ENCODE results near the gene ASPRV1.

Gene ASPRV1

GRCh38 chr2:69965756-69966445 lies 4.5 kb upstream of the ASPRV1 start:
- DNase-seq = no peak
- H3K9me3 ChIP-seq (ENCODE audit: severe bottlenecking) = no peaks in the 10 kb centered on the region
- no peak overlapping the region for H3K4me3 ChIP-seq (ENCODE audit: low read depth, low read length)
- H3K27ac ChIP-seq = no peak overlapping the region
- H3K36me3 ChIP-seq = no peaks in the 10 kb centered on the region
- TF ChIP-seq CTCF (IDR thresholded peaks at IDR 0.05; ENCODE audit: low read depth, low read length) = no peak
- no peaks in the 10 kb centered on the region for H3K27me3 ChIP-seq (ENCODE audit: insufficient read depth, low read depth, severe bottlenecking)

GRCh38 chr2:69964353-69964841 lies 3.0 kb upstream of the ASPRV1 start:
- no peaks in the 10 kb centered on the region for H3K9me3 ChIP-seq (ENCODE audit: severe bottlenecking)
- H3K4me3 ChIP-seq (ENCODE audit: low read depth, low read length) = no peak overlapping the region
- no peak for DNase-seq
- H3K36me3 ChIP-seq = no peaks in the 10 kb centered on the region
- no peaks in the 10 kb centered on the region for H3K27me3 ChIP-seq (ENCODE audit: insufficient read depth, low read depth, severe bottlenecking)
- no peak for TF ChIP-seq CTCF (IDR thresholded peaks at IDR 0.05; ENCODE audit: low read depth, low read length)
- no peak overlapping the region for H3K27ac ChIP-seq

- H3K9me3 ChIP-seq (ENCODE audit: severe bottlenecking) = no peaks in the 10 kb centered on the region
- H3K27ac ChIP-seq = no peak overlapping the region
- H3K4me3 ChIP-seq (ENCODE audit: low read depth, low read length) = no peak overlapping the region
These were observed 1.7 kb upstream of the ASPRV1 start for GRCh38 chr2:69962986-69963730.

GRCh38 chr2:69960821-69961220 lies 610 bp downstream of the ASPRV1 start:
- DNase-seq = no peak
- Histone ChIP-seq H3K27me3 (ENCODE audit: insufficient read depth, low read depth, severe bottlenecking) (no peaks in the 10 kb centered on the region), H3K27ac (no peak overlapping the region), H3K4me3 (ENCODE audit: low read depth, low read length) (no peak overlapping the region), H3K36me3 (no peaks in the 10 kb centered on the region), H3K9me3 (ENCODE audit: severe bottlenecking) (no peaks in the 10 kb centered on the region)
- TF ChIP-seq CTCF (IDR thresholded peaks at IDR 0.05; ENCODE audit: low read depth, low read length) = no peak

More at GRCh38 chr2:69962986-69963730, 1.7 kb upstream of the ASPRV1 start:
- Histone ChIP-seq H3K36me3 (no peaks in the 10 kb centered on the region), H3K27me3 (ENCODE audit: insufficient read depth, low read depth, severe bottlenecking) (no peaks in the 10 kb centered on the region)
- no peak for DNase-seq
- no peak for TF ChIP-seq CTCF (IDR thresholded peaks at IDR 0.05; ENCODE audit: low read depth, low read length)

GRCh38 chr2:69959425-69959824 lies 2.0 kb downstream of the ASPRV1 start:
- Histone ChIP-seq H3K27ac (no peak overlapping the region), H3K27me3 (ENCODE audit: insufficient read depth, low read depth, severe bottlenecking) (no peaks in the 10 kb centered on the region), H3K36me3 (no peaks in the 10 kb centered on the region), H3K4me3 (ENCODE audit: low read depth, low read length) (no peak overlapping the region), H3K9me3 (ENCODE audit: severe bottlenecking) (no peaks in the 10 kb centered on the region)
- DNase-seq = no peak
- no peak for TF ChIP-seq CTCF (IDR thresholded peaks at IDR 0.05; ENCODE audit: low read depth, low read length)

Data from WERI-Rb-1 (cell line).